Kidney epithelial cell (primary cell): ENCODE measurements around the gene SAMD8. TPM values are rescaled to one million over a fixed set of nuclear protein-coding genes. Genes with fewer than 3 reads are reported as not detected.

Source experiments
- DNase-seq: peaks from one replicate; pipeline ENCODE4 v3.0.0-alpha.2; 2010; ENCODE audit warnings: low read depth
- H3K27me3 ChIP-seq: 2 replicates; pipeline ENCODE4 v1.6.0; 2011; ENCODE audit warnings: low read length; ENCODE audit not compliant: control insufficient read depth, insufficient read depth
- H3K36me3 ChIP-seq: 2 replicates; pipeline ENCODE4 v1.5.1; 2011; ENCODE audit warnings: low read length; ENCODE audit not compliant: control insufficient read depth, insufficient read depth
- H3K4me3 ChIP-seq: 2 replicates; pipeline ENCODE4 v1.5.1; 2011; ENCODE audit warnings: low read depth, mild to moderate bottlenecking, control low read depth, low read length
- total RNA-seq: library from RNA; depleted of rRNA; stranded (reverse); fragments of >200 nt; gene quantifications from 2 replicates; pipeline ENCODE4 v1.2.3, GENCODE V29; 2015
- TF ChIP-seq, protein P1 (sequence below): IDR thresholded peaks from 2 replicates; pipeline ENCODE4 v1.5.1; 2011; ENCODE audit warnings: mild to moderate bottlenecking, moderate library complexity, low read length, control low read depth, inconsistent platforms; ENCODE audit not compliant: insufficient read depth, poor library complexity, severe bottlenecking

Gene SAMD8
- total RNA-seq, 1 donor from 2014 or later = 14.9 TPM

GRCh38 chr10:75088640-75089039 is 22.8 kb upstream of the SAMD8 start:
- H3K4me3 ChIP-seq = no peak overlapping the region
- H3K36me3 ChIP-seq = no peaks in the 10 kb centered on the region
- TF ChIP-seq, protein P1, sequence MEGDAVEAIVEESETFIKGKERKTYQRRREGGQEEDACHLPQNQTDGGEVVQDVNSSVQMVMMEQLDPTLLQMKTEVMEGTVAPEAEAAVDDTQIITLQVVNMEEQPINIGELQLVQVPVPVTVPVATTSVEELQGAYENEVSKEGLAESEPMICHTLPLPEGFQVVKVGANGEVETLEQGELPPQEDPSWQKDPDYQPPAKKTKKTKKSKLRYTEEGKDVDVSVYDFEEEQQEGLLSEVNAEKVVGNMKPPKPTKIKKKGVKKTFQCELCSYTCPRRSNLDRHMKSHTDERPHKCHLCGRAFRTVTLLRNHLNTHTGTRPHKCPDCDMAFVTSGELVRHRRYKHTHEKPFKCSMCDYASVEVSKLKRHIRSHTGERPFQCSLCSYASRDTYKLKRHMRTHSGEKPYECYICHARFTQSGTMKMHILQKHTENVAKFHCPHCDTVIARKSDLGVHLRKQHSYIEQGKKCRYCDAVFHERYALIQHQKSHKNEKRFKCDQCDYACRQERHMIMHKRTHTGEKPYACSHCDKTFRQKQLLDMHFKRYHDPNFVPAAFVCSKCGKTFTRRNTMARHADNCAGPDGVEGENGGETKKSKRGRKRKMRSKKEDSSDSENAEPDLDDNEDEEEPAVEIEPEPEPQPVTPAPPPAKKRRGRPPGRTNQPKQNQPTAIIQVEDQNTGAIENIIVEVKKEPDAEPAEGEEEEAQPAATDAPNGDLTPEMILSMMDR = no peak
- DNase-seq = no peak
- no peaks in the 10 kb centered on the region for H3K27me3 ChIP-seq

GRCh38 chr10:75089634-75090033 is 21.8 kb upstream of the SAMD8 start:
- Histone ChIP-seq H3K27me3 (no peaks in the 10 kb centered on the region), H3K36me3 (no peaks in the 10 kb centered on the region)
- TF ChIP-seq, protein P1 = no peak

GRCh38 chr10:75091146-75091545 is 20.3 kb upstream of the SAMD8 start:
- Histone ChIP-seq H3K4me3 (no peak overlapping the region), H3K27me3 (no peaks in the 10 kb centered on the region), H3K36me3 (no peaks in the 10 kb centered on the region)
- TF ChIP-seq, protein P1 = no peak
- no peak for DNase-seq

More at GRCh38 chr10:75089634-75090033, 21.8 kb upstream of the SAMD8 start:
- DNase-seq = no peak
- H3K4me3 ChIP-seq = no peak overlapping the region

GRCh38 chr10:75094465-75094864 is 17.0 kb upstream of the SAMD8 start:
- TF ChIP-seq, protein P1 = no peak
- Histone ChIP-seq H3K36me3 (no peaks in the 10 kb centered on the region), H3K4me3 (no peak overlapping the region), H3K27me3 (no peaks in the 10 kb centered on the region)
- DNase-seq = no peak

DNA sequence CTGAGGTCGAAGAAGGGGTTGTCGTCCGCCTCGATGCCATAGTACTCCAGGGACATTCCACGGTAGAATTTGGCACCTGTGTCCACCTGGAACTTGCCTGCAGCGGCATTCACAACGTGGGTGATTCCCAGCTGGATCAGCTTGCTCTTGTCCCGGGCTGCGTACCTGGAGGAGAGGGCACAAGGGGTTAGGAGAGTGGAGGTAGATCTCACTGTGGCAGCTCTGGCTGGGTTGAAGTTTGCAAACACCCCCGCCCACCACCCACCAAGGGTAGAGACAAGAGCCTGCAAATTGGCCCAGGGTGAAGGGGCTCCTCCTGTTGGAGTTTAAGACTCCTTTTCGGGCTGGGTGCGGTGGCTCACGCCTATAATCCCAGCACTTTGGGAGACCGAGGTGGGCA is 15.8 kb upstream of the SAMD8 start:
- H3K4me3 ChIP-seq = no peak overlapping the region
- no peak for DNase-seq
- TF ChIP-seq, protein P1 = no peak

GRCh38 chr10:75096749-75097148 is 14.7 kb upstream of the SAMD8 start:
- H3K27me3 ChIP-seq = no peaks in the 10 kb centered on the region
- TF ChIP-seq, protein P1 = no peak
- DNase-seq = no peak
- H3K36me3 ChIP-seq = no peaks in the 10 kb centered on the region
- no peak overlapping the region for H3K4me3 ChIP-seq

More for the DNA sequence above, 15.8 kb upstream of the SAMD8 start:
- Histone ChIP-seq H3K36me3 (no peaks in the 10 kb centered on the region), H3K27me3 (no peaks in the 10 kb centered on the region)
